HG03432 (cell line): Measurements from ENCODE around the gene BTBD2.

Experiments
- ATAC-seq: cut with Tn5 transposase; IDR thresholded peaks from one replicate; pipeline ENCODE4 v1.9.1; 2021; ENCODE audit warnings: mild to moderate bottlenecking, moderate library complexity; ENCODE audit not compliant: unreplicated experiment

The BTBD2 gene

GRCh38 chr19:2015608-2015950 is at the start of gene BTBD2:
Gene BTBD2, minus strand, starts transcription at chr19:2015714. Its CDS starts 11 bp downstream, at chr19:2015703.
- ATAC-seq = no peak

DNA sequence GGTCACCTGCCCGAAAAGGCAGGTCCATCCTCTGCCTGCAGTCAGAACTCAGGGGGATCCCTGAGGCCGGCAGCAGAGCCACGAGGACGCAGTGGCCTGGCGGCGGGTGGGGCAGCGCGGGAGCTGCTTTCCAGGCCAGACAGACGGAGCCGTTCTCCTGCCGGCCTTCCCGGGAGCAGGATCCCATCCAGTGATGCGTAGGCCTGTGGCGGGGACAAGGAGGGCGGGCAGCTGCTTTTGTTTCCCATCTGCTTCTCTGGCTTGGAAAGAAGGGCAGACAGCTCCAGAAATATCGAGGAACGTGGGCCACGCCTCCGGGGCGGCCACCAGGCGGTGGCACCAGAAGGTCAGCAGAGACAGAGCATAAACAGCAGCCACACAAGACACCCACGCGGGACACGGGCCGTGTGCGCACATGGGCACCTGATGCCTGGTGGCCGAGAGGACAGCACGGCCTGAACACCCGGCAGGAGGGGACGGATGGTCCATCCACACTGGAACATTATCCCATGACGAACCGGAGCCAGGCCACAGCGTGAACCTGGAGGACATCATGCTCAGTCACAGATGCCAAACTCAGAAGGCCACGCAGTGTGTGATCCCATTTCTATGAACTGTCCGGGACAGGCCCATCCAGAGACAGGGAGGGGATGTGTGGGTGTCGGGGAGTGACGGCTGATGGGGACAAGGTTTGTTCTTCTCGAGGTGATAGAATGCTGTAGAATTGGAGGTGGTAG is 49.4 kb upstream of the BTBD2 start:
- ATAC-seq = no peak

DNA sequence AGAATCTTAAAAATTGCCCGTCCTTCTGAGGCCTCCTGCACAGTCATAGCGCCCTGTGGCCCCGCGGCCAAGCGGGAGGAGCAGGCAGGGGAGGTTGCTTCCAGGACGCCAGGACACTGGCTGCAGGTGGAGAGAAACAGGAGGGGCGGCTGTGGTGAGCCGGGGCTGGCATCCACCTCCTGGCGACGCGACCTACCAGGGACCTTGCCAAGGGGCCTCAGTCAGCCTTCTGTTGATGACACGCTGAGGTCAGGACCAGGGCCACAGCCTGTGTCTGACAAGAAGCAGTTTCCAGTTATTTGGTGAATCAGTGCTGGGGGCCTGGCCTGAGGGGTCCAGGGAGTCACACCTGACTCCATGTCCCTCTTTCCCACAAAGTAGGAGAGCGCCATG is 48.9 kb upstream of the BTBD2 start:
- no peak for ATAC-seq

DNA sequence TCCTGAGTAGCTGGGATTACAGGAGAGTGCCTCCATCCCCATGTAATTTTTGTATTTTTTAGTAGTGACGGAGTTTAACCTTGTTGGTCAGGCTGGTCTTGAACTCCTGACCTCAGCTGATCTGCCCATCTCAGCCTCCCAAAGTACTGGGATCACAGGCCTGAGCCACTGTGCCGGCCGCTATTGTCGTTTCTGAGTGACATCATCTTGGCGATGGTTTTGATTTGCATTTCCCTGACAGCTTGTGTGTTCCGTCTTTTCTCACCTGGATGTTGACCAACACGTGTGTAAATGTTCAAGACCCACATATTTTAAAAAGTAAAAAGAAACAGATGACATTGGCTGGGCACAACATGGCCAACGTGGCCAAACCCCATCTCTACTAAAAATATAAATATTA is 48.3 kb upstream of the BTBD2 start:
- no peak for ATAC-seq

DNA sequence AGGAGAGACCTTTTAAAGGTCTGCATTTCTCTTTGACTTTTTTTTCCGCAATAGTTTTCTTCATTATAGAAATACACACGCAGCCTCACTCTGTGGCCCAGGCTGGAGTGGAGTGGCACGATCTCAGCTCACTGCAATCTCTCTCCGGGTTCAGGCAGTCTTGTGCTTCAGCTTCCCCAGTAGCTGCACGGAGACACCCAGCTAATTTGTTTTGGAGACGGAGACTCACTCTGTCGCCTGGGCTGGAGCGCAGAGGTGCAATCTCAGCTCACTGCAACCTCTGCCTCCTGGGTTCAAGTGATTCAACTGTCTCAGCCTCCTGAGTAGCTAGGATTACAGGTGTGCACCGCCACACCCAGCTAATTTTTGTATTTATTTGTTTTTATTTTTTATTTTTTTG is 47.3 kb upstream of the BTBD2 start:
- ATAC-seq = no peak

DNA sequence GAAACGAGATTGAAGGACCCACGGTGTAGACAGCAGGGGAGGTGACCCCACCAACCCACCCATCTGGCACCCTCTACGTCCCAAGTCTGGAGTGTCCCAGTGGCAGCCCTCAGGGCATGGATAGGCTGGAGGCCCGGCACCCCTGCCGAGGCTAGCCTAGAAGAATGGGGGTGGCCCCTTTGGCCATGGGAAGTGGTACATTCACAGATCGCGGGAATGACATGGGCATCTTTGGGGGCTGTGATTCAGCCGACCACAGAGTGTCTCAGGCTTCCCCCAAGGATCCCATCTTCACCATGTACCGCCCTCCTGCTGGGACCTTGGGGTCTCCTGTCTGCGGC is 46.8 kb upstream of the BTBD2 start:
- ATAC-seq = no peak

- ATAC-seq = peak; percentile 77
These were observed 46.2 kb upstream of the BTBD2 start for GRCh38 chr19:2061495-2062388.

DNA sequence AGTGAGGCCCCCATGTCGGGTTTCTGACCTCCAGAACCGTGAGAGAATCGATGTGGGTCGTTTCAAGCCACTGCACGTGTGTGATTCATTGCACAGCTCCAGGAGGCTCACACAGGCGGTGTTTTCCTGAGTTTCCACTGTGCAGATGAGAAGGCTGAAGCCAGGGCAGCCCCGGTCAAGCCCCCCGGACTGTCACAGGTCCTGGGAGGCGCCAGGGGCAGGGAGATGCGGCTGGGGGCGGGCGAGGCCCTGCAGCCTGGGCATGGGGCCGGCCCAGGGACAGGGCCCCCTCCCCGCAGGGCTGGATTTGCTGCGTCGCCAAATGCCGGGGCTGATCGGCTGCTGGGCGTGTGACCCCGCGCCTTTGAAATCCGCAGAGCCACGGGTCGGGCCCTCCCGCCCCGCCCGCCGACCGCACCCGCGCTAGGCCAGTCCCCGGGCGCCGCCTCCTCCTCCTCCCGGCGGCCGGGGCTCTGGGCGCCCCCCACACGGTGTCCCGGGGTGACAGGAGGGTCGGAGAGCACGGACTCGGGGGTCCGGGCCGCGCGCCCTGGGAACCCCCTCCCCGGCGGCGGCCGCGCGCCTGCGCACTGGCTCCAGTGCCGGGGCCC is 45.5 kb upstream of the BTBD2 start:
- peak; percentile 35 for ATAC-seq

DNA sequence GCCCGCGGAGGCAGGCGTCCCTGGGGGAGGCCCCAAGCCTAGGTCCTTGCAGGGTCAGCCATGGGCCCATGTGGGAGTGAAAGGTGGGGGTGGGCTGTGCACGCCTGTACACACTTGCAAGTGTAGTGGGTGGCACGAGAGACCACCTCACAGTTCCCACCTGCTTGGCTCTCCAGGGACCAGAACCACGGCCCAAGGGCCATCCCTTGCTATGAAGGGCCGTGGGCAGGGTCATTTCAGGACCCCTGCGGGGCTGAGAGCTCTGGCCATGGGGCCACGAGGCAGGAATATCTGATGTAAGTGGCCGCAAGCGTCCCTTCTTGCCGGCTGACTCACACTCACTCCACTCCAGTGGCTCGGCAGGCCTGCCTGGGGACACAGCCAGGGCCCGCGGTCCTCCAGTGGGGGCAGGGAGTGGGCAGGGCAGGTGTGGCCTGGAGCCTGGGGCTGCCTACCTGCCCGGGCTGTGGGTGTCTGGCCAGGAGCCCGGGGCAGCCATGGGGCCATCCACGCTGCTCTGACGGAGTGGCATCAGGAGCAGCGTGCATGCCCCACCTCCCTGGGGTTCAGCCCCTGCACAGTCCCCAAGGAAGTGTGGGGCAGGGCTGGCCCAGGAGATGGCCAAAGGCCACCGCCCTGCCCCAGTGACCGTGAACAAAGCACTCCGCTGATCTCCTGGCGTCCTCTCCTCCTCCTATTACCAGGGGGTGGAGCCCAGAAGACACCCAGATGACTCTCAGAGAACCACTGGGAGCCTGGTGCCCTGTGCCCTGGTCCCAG is 44.1 kb upstream of the BTBD2 start:
- ATAC-seq = no peak

DNA sequence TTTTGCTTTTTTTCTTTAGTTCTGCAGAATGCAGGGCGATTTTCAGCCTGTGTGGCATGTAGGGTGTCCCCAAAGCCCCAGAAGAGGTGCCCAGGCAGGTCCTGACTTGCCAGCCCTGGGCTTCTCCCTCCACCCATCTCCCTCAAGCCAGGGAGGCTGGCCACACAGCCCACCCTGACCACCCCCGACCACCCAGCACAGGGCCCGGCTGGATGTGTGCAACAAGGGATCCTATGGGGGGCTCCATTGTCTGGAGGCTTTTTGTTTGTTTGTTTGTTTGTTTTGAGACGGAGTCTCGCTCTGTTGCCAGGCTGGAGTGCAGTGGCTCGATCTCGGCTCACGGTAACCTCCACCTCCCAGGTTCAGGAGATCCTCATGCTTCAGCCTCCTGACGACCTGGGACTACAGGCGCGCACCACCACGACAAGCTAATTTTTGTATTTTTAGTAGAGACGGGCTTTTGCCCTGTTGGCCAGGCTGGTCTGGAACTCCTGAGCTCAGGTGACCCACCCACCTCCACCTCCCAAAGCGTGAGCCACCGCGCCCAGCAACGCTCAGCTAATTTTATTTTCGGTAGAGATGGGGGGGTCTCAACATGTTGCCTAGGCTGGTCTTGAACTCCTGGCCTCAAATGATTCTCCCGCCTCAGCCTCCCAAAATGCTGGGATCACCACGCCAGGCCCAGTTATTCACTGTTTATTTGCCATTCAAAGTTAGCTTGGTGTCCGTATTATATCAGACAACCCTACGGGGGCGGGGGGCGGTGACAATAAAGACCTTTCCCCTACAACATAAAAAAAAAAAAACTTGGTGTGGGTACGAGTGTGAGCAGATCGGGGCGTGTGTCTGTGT is 43.3 kb upstream of the BTBD2 start:
- ATAC-seq = no peak

GRCh38 chr19:2057484-2058469 is 42.3 kb upstream of the BTBD2 start:
- ATAC-seq = no peak

- no peak for ATAC-seq
These were observed 41.3 kb upstream of the BTBD2 start for GRCh38 chr19:2056837-2057192.

GRCh38 chr19:2055931-2056836 is 40.7 kb upstream of the BTBD2 start:
- no peak for ATAC-seq

- ATAC-seq = no peak
These were observed 39.2 kb upstream of the BTBD2 start for GRCh38 chr19:2054763-2055162.

- ATAC-seq = no peak
These were observed 38.3 kb upstream of the BTBD2 start for GRCh38 chr19:2053601-2054389.

DNA sequence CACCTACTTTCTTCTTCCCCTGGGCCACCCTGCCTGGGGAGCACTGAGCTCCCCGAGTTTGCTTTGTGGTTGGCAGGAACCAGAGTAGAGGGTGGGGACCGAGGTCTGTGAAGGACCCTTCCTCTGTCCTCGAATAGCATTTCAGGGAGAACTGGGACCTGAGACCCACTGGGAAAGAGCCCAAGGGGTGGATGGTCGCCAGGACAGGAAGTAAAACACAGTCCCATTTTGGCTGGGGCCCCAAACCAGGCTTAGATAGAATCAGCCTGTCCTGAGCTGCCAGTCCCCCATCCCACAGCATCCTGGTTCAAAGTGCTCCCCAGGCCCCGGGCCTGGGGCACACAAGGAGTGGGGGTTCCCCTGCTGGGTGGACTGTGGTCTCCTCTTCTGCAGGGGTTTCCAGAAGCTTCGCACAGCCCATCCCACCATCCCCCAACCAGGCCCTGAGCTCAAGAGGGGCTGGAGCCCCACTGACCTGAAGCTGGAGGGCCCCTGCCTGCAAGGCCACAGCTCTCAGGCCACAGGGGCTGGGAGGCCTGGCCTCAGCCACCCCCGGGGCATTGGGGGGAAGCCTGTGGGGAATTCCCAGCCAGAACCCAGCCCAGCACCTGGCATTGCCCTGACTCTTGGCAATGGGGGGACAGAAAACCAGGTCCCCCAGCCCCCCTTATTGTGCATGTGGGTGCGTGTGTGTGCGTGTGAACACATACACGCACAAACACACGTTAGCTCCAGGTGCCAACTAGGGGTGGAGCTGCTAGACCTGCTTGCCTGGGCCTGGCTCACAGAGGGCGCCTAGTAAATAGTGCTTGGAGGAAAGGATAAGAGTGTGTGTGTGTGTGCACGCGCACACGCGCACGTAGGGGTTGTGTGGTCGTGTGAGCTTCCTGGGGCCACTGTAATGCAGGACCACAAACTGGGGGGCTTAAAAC is 36.5 kb upstream of the BTBD2 start:
- no peak for ATAC-seq
